Activated CD4-positive, alpha-beta T cell treated with anti-CD3 and anti-CD28 coated beads, Interleukin-10, Interleukin-2, amounts not matched to agents 100 ng/mL and 50 ng/mL, durations not matched to agents 16 hours and 8 hours (primary cell): ENCODE data around the gene BMAL2.

Experiments used
- DNase-seq: peaks from one replicate; pipeline ENCODE4 v3.0.0-alpha.2; 2020

The BMAL2 gene

GRCh38 chr12:27330846-27331245, 1.8 kb upstream of the BMAL2 start:
- DNase-seq, result no peak

GRCh38 chr12:27331291-27331926, 1.2 kb upstream of the BMAL2 start:
- peak; percentile 90 for DNase-seq

GRCh38 chr12:27331927-27332324, 710 bp upstream of the BMAL2 start:
- no peak for DNase-seq

- DNase-seq, result no peak
Measured at GRCh38 chr12:27332407-27332713, 276 bp upstream of the BMAL2 start.

- DNase-seq, result peak; percentile 60
Measured at GRCh38 chr12:27333403-27334009, 870 bp downstream of the BMAL2 start.

DNA sequence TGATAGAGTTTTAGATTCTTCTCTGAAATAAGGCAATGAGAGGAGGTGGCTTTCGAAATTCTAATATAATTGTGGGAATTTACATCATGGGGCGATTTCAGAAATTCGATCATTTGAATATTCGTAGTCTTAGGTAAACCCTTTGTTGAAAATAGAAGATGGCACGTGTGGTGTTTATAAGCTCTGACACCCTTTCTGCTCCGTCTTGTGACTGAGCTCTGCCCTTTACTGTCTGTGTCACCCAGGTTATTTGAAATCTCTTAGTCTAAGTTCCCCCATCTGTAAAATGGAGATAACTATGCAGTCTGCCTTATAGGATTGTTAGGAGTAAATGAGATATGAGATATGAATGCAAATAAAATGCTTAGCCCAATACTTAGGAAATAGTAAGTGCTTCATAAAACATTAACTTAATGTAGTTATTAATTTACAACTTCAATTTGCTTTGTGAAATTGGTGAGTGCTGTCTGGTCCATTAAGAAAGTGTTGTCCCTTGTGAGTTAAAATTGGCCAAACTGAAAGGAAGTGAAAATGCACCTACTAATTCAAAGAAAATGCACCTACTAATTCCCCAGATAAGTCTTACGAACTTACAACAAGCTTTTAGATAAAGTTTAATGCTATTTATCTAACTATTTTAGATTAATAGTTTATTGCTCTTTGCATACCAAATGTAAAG, 1.5 kb downstream of the BMAL2 start:
- no peak for DNase-seq

DNA sequence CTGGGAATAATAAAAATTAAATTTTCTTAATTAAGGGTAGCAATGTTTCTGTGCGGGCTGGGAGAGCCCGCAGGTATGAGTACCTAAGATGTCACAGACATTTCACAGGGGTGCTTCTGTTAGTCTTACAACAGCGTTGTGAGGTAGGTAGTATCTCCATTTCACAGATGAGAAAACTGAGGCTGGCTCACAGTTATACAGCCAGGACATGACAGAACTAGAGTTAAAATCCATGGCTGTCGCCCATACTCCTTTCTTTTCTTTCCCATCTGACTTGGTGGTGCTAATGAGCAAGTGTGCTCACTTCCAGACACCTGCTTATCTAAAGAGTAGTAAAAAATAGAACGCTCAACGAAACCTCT, 2.1 kb downstream of the BMAL2 start:
- DNase-seq, result no peak

DNA sequence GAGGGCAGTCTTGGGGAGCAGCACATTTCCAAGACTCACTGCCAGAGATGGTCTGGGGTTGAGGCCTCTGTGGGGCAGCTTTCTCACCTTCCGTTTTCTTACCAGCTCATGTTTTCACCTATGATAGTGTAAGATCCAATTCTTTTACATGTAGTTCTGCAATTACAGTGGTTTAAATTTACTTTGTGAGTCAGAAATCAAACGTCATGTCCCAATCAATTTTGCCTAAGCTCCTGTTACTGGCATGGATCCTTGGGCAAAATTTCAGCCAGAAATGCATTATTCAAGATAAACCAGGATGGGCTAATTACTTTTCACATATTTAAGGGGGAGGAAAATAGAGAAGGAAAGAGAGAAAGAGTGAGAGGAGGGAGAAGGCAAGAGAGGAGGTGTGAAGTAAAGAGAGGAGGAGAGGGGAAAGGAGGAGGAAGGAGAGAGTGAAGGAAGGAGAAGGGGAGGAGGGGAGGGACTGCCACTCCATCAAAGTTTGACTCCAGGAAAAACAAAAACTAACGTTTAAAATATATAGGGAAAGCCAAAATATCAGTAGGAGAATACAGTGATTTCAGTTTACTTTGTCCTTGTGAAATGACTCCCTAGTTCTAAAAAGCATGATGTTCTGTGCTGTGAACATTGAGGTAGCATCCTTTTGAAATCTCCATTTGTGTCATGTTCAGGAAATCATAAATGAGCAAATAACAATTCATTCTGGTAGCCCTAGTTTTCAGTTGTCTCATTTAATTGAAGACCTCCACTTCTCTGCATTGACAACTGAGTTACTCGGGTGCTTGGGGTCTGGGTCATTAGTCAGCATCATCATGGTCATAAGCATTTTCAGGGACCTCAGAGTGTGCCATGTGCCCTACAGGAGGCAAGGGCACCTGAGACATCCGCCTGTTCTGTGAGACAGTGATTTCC, 3.0 kb downstream of the BMAL2 start:
- peak; percentile 64 for DNase-seq

GRCh38 chr12:27336282-27336653, 3.6 kb downstream of the BMAL2 start:
- DNase-seq, result no peak

DNA sequence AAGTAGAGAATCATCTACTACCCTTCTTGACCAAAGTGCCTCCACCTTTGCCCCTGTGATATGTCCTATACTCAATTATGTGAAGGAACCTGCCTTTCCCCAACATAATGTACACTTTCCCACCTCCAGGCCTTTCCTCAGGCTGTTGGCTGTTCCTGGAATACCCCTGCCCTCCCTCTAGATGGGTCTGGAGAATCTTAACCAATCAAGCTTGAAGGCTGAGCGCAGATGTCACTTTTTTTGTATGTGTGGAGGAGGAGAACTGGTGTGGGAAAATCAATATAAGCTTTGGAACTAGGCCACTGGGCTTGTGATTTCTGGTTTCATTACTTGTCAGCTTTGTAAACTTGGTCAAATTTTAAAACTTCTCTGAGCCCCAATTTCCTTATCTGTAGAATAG, 4.7 kb downstream of the BMAL2 start:
- DNase-seq, result no peak

GRCh38 chr12:27338473-27338872, 5.8 kb downstream of the BMAL2 start:
- no peak for DNase-seq

GRCh38 chr12:27340971-27341370, 8.3 kb downstream of the BMAL2 start:
- no peak for DNase-seq

GRCh38 chr12:27342536-27342935, 9.9 kb downstream of the BMAL2 start:
- DNase-seq, result no peak

- DNase-seq, result no peak
Measured at GRCh38 chr12:27343255-27344000, 10.8 kb downstream of the BMAL2 start.

DNA sequence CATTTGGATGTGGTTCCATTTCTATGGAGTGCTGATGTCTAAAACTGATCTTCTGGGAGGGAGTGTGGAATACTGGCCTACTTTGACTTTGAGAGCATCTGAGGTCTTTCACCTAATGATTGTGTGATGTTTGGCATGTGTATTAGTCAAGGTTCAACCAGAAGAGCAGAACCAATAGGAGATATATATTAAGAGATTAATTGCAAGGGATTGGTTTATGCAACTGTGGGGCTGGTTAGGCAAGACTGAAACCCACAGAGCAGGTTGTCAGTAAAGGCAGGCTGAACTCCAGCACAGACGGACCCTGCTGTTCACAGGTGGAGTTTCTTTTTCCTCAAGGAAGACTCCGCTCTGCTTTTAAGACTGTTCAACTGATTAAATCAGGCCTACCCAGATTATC, 11.6 kb downstream of the BMAL2 start:
- no peak for DNase-seq

DNA sequence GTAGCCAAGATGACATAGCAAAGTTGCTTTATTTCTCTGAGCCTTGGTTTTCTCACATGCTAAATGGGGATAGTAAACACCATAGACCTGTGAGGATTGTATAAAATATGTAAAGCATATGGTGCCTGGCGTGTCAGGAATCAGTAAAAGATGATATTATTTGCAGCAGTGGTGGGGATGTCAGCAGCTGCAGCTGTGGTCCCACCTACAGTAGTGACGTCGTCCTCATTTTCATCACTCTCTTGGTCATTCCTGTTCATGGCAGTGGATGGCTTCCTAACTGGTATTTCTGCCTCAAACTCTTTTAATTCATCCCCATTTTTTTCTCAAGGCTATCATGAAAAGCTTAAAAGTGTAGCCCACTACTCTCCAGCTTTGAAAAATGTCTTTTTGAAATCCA, 12.1 kb downstream of the BMAL2 start:
- no peak for DNase-seq

DNA sequence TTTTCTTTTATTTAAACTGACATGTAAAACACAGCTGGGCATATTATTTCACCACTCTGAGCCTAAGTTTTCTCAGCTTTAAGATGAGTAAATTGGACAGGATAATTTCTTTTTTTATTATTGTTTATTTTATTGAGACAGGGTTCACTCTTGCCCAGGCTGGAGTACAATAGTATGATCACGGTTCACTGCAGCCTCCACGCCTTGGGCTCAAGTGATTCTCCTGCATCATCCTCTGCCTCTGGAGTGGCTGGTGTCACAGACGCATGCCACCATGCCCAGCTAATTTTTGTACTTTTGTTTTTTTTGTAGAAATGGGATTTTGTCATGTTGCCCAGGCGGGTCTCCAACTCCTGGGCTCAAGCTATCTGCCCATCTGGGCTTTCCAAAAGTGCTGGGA, 12.7 kb downstream of the BMAL2 start:
- no peak for DNase-seq

DNA sequence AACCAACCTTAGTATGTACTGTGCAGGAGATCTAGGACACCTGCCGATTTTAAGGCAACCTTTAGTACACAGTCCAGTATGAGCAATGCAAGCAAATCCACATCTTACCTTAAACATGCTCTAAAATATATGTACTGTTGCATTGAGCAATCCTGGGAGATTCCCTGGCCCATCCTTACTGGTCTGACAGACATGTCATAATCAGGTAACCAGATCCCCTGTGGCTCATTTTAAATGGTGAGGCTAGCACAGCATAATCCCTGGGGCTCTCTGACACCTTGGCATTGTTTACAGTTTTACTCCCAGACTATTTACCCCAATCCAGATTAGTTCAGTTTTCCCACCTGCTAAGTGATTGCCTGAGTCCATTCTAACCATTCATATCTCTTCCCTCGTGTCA, 15.1 kb downstream of the BMAL2 start:
- DNase-seq, result no peak

DNA sequence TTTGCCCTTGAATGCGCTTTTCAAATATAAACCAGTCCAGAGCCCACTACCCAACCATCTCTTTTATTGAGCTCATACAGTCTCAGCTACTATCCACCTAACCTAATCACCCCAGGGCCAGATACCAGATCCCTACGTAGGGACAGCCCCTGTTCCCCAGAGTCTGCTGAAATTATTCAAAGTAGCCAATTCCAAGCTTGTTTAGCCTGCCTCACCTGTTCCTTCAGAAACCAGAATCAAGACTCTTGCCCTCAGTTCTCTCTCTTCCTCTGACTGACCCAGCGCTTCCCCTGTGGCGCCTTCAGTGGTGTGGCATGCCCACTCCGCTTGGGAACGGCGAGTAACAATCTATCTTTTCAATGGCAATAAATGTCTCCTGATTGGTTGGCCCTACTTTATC, 18.8 kb downstream of the BMAL2 start:
- DNase-seq, result no peak

DNA sequence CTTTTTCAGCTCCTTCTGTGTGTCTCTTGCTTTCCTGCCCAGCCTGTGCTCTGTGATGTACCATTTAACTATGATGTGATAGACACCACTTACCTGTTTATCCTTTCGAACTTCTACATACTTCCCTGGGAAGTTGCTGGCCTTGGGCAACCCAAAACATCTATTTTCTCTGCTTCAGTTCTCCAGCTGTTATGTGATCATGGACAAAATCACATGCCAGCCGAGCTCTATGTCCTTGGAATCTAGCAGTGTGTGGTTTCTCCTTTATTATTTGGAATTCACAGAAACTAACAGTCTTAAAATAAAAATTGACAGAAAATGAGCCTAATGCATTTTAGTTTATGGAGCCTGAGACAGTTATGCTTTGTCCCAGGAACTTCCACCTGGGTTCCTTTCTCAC, 22.9 kb downstream of the BMAL2 start:
- DNase-seq, result no peak

- DNase-seq, result no peak
Measured at GRCh38 chr12:27355979-27356378, 23.3 kb downstream of the BMAL2 start.

- no peak for DNase-seq
Measured at GRCh38 chr12:27359578-27360340, 27.1 kb downstream of the BMAL2 start.
